22Rv1 (cell line): ENCODE measurements around the gene HLX.

ENCODE experiments used
- CTCF ChIP-seq: fragments of 450-650 bp; IDR thresholded peaks from 2 replicates; pipeline ENCODE4 v1.5.1; 2017; ENCODE audit warnings: mild to moderate bottlenecking
- ZFX ChIP-seq: fragments of 450-650 bp; IDR thresholded peaks from 2 replicates; pipeline ENCODE4 v1.6.1; 2017; ENCODE audit warnings: antibody characterized with exemption, borderline replicate concordance

GRCh38 chr1:220906561-220907334, 27.5 kb downstream of the HLX start:
- no peak for TF ChIP-seq CTCF
- no peak for TF ChIP-seq ZFX
